HL-60 (cell line): Measurements from ENCODE around the gene TBC1D24.

Experiments
- GABPA ChIP-seq: IDR thresholded peaks from 2 replicates; pipeline ENCODE4 v1.6.1; 2012; ENCODE audit warnings: low read depth
- POLR2AphosphoS5 ChIP-seq: IDR thresholded peaks from 2 replicates; pipeline ENCODE4 v1.6.1; 2012; ENCODE audit warnings: low read depth
- SPI1 ChIP-seq: IDR thresholded peaks from 2 replicates; pipeline ENCODE4 v1.6.1; 2012; ENCODE audit warnings: low read depth, mild to moderate bottlenecking, borderline replicate concordance
- TF ChIP-seq, protein P1 (sequence below): IDR thresholded peaks from one replicate; pipeline ENCODE4 v1.5.1; 2011; ENCODE audit warnings: low read length, control low read depth, inconsistent platforms; ENCODE audit not compliant: insufficient read depth
- TF ChIP-seq, protein P2 (sequence below): IDR thresholded peaks from 2 replicates; pipeline ENCODE4 v1.6.1; 2012; ENCODE audit warnings: low read depth; ENCODE audit not compliant: insufficient replicate concordance

DNA sequence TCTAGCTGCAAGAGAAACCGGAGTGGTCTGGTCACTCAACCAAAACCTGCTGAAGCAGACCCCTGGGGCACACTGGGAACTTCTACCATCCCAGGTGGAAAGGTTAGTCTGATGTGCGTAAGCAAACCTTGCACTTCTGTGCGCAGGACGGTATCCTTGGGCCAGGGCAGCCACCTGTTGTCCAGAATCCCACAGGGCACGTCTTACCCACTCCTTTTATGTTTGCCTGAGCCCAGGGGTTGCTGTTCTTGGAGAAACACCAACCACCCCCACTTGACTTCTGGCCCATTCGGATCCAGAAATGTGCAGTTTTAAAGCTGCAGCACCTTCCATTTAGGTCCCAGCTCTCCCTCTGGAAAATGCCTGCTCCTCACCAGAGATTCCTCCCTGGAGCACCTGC is 18.7 kb downstream of the TBC1D24 start:
- TF ChIP-seq, protein P1, sequence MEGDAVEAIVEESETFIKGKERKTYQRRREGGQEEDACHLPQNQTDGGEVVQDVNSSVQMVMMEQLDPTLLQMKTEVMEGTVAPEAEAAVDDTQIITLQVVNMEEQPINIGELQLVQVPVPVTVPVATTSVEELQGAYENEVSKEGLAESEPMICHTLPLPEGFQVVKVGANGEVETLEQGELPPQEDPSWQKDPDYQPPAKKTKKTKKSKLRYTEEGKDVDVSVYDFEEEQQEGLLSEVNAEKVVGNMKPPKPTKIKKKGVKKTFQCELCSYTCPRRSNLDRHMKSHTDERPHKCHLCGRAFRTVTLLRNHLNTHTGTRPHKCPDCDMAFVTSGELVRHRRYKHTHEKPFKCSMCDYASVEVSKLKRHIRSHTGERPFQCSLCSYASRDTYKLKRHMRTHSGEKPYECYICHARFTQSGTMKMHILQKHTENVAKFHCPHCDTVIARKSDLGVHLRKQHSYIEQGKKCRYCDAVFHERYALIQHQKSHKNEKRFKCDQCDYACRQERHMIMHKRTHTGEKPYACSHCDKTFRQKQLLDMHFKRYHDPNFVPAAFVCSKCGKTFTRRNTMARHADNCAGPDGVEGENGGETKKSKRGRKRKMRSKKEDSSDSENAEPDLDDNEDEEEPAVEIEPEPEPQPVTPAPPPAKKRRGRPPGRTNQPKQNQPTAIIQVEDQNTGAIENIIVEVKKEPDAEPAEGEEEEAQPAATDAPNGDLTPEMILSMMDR = no peak
- TF ChIP-seq, protein P2, sequence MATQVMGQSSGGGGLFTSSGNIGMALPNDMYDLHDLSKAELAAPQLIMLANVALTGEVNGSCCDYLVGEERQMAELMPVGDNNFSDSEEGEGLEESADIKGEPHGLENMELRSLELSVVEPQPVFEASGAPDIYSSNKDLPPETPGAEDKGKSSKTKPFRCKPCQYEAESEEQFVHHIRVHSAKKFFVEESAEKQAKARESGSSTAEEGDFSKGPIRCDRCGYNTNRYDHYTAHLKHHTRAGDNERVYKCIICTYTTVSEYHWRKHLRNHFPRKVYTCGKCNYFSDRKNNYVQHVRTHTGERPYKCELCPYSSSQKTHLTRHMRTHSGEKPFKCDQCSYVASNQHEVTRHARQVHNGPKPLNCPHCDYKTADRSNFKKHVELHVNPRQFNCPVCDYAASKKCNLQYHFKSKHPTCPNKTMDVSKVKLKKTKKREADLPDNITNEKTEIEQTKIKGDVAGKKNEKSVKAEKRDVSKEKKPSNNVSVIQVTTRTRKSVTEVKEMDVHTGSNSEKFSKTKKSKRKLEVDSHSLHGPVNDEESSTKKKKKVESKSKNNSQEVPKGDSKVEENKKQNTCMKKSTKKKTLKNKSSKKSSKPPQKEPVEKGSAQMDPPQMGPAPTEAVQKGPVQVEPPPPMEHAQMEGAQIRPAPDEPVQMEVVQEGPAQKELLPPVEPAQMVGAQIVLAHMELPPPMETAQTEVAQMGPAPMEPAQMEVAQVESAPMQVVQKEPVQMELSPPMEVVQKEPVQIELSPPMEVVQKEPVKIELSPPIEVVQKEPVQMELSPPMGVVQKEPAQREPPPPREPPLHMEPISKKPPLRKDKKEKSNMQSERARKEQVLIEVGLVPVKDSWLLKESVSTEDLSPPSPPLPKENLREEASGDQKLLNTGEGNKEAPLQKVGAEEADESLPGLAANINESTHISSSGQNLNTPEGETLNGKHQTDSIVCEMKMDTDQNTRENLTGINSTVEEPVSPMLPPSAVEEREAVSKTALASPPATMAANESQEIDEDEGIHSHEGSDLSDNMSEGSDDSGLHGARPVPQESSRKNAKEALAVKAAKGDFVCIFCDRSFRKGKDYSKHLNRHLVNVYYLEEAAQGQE = no peak
- no peak for TF ChIP-seq POLR2AphosphoS5
- TF ChIP-seq GABPA = no peak
- no peak for TF ChIP-seq SPI1
